Activated naive CD8-positive, alpha-beta T cell treated with anti-CD3 and anti-CD28 coated beads, Interleukin-2, amount 10 ng/mL, durations not matched to agents 7 days and 5 days (primary cell): Measurements from ENCODE around the gene LCA5L. TPM values are rescaled to one million over a fixed set of nuclear protein-coding genes. Genes with fewer than 3 reads are reported as not detected.

Experiments used
- ATAC-seq: fragments of 150-1000 bp; cut with Tn5 transposase; one replicate; pipeline ENCODE4 v1.10.0; 2021; ENCODE audit warnings: low read depth, moderate library complexity
- POLR2A ChIA-PET: fragments of 350-600 bp; sonication (Branson Sonifier 250); formaldehyde crosslinking; loops from one replicate; lab custom pipeline; 2021; ENCODE audit warnings: antibody characterized with exemption; lab: Charles Lee
- DNase-seq: peaks from one replicate; pipeline ENCODE4 v3.0.0; 2021
- H3K27ac Mint-ChIP-seq: one replicate; pipeline ENCODE4 v1.8.0; 2022; ENCODE audit warnings: mild to moderate bottlenecking, mixed read lengths
- H3K27me3 Mint-ChIP-seq: one replicate; pipeline ENCODE4 v1.8.0; 2022; ENCODE audit warnings: mild to moderate bottlenecking, moderate library complexity, mixed read lengths
- H3K36me3 Mint-ChIP-seq: one replicate; pipeline ENCODE4 v1.8.0; 2021; ENCODE audit warnings: mild to moderate bottlenecking, mixed read lengths
- H3K4me1 Mint-ChIP-seq: one replicate; pipeline ENCODE4 v1.8.0; 2021; ENCODE audit warnings: mixed read lengths
- H3K4me3 Mint-ChIP-seq: one replicate; pipeline ENCODE4 v1.8.0; 2022; ENCODE audit warnings: mild to moderate bottlenecking, moderate library complexity, mixed read lengths
- H3K9me3 Mint-ChIP-seq: one replicate; pipeline ENCODE4 v1.8.0; 2021; ENCODE audit warnings: mixed read lengths
- total RNA-seq, 2 experiments: library from RNA; stranded (reverse); gene quantifications; one replicate each; pipeline ENCODE4 v1.2.3, GENCODE V29; 2021

The LCA5L gene
- total RNA-seq, 2 experiments from 2014 or later, result not detected

DNA sequence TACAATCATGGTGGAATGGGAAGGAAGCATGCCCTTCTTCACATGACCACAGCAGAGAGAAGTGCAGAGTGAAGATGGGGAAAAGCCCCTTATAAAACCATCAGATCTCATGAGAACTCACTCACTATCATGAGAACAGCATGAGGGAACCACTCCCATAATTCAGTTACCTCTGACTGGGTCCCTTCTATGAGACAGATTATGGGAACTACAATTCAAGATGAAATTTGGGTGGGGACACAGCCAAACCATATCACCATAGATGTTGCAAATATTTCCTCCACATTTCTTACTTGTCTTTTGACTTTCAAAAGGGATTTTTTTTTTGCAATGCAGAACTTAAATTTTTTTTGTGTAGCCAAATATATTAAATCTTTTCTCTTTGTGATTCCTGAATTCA, 21.0 kb upstream of the LCA5L start:
- Mint-ChIP-seq H3K4me3 (no peak overlapping the region), H3K9me3 (no peaks in the 10 kb centered on the region), H3K27ac (no peak overlapping the region), H3K36me3 (no peaks in the 10 kb centered on the region), H3K27me3 (no peaks in the 10 kb centered on the region), H3K4me1 (no peaks in the 10 kb centered on the region)
- POLR2A ChIA-PET, result no interaction called here
- ATAC-seq (no peak), DNase-seq (no peak)

DNA sequence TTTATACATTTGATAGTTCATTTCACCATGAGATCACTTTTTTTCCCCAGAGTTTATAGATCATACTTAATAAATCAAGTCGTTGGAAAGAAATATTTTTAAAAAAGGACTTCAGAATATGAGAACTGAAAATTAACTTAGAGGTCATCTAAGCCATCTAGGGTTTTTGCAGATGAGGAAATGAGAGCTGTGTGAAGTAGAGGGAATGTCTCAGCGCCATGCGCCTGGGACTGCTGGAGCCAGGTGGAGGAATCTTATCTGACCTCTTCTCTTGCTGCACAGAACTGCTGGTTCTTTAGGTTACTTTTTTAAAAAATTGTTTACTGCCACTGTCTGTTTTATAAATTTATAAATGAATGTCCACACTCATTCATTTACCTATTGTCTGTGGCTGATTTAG, 17.7 kb upstream of the LCA5L start:
- Mint-ChIP-seq H3K27me3 (no peaks in the 10 kb centered on the region), H3K9me3 (no peaks in the 10 kb centered on the region), H3K4me1 (no peaks in the 10 kb centered on the region), H3K27ac (no peak overlapping the region), H3K4me3 (no peak overlapping the region), H3K36me3 (no peaks in the 10 kb centered on the region)
- DNase-seq (no peak), ATAC-seq (no peak)
- POLR2A ChIA-PET, result no interaction called here

DNA sequence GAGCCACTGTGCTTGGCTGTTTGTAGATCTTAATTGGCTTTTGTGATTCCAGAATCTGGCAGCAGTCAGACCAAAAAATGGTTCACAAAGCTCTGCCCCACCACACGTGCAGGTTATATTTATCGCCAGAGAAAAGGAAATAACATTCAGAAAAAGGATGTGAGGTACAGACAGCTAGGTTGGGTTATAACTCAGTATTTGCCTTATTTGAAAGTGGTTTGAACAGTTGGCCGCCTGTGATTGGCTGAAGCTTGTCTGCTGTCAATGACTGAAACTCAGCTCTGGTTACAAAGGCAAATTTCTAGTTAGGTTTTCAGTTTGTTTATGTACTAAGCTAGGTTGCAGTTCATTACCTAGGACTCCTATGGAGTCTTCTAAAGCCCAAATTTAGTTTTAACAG, 15.8 kb upstream of the LCA5L start:
- POLR2A ChIA-PET, result interaction anchor here (0.6 kb wide), 1 partner anchor 28 kb away, joined by 3 read pairs; no protein-coding TSS in a partner anchor
- Mint-ChIP-seq H3K27ac (no peak overlapping the region), H3K4me3 (no peak overlapping the region), H3K27me3 (no peaks in the 10 kb centered on the region), H3K4me1 (no peaks in the 10 kb centered on the region), H3K9me3 (no peaks in the 10 kb centered on the region), H3K36me3 (no peaks in the 10 kb centered on the region)
- ATAC-seq, result no peak
- DNase-seq, result no peak

DNA sequence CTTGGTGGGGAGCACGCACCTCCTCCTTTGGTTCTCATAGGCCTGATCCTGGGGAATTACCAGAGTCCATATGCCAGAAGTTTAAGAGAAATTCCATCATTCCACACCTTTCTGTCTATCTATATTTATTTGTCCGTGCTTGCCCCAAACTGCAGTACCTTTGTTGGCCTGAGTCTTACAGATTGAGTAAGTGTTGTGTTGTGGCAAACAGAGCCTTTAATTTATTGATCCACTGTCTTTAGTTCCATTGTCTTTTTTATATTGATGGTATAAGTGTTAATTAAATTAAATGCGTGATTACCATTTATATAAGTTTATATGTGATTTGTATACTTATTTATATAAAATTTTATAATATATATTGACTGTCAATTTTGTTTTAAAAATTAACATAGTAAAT, 11.1 kb upstream of the LCA5L start:
- DNase-seq, result no peak

DNA sequence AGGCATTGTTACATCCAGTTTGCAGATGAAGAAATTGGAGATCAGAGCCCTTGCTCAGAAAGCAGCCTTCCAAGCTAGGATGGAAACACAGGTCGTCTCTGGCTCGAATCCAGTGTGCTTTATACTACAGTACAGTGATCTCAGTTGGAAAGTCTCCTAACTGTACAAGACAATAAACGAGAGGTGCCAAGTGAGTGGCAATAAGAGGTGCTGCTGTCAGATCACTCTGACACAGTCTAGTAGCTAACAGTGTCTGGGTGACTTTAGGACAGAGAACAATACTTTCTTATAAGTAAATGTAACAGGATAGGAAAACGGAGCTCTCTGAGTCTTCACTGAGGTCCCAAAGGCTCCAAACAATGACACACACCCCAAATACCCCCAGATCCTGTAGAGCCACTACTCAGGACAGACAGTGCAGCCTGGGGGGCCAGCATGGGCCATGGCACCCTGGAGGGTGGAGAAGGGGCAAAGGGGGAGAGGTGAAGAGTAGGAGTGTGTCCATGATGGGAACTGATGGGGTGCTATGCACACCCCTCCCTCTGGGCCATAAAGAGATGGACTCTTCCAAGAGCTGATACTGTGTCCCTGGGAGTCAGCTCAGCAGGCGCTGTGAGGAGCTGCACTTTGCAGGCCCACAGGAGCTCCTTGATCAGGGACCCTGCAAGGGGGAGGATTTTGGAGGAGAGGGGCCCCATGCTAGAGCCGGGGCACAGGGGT, 9.5 kb upstream of the LCA5L start:
- no peaks in the 10 kb centered on the region for H3K36me3 Mint-ChIP-seq
- H3K4me3 Mint-ChIP-seq, result no peak overlapping the region
- no peaks in the 10 kb centered on the region for H3K9me3 Mint-ChIP-seq
- DNase-seq (no peak), ATAC-seq (no peak)
- H3K27ac Mint-ChIP-seq, result no peak overlapping the region
- H3K4me1 Mint-ChIP-seq, result no peaks in the 10 kb centered on the region
- peaks cover 3% of the 10 kb centered on the region for H3K27me3 Mint-ChIP-seq
- POLR2A ChIA-PET, result no interaction called here

More for the DNA sequence above, 11.1 kb upstream of the LCA5L start:
- H3K4me3 Mint-ChIP-seq, result no peak overlapping the region
- H3K27ac Mint-ChIP-seq, result no peak overlapping the region
- ATAC-seq, result no peak
- H3K36me3 Mint-ChIP-seq, result no peaks in the 10 kb centered on the region
- H3K27me3 Mint-ChIP-seq, result no peaks in the 10 kb centered on the region
- H3K9me3 Mint-ChIP-seq, result no peaks in the 10 kb centered on the region
- POLR2A ChIA-PET, result no interaction called here
- no peaks in the 10 kb centered on the region for H3K4me1 Mint-ChIP-seq

DNA sequence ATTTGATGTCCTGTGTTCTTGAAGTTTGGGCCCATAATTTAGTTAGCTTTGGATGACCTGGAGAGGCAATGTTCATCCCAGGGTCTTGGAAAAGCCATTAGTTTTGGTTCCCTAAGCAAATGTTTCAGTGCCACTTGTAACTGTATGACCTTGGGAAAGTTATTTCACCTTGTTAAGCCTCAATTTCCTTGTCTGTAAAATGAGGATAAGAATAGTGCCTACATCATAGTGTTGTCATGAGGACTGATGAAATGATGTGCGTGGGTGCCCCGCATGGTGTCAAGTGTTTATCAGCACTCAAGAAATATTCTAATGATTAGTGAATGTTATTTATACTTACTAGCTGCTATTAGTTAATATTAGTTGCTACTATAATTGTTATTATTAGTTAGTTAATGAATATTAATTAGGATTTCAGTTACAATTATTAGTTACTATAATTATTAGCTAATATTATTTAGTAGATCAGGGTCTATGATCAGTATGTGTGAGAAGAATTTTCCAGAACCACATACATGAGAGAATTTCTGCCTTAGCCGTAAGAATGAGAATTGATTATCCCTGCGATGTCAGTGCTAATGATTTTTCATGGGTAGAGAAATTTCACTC, 8.1 kb upstream of the LCA5L start:
- Mint-ChIP-seq H3K36me3 (no peaks in the 10 kb centered on the region), H3K27ac (no peak overlapping the region), H3K4me1 (no peaks in the 10 kb centered on the region), H3K4me3 (no peak overlapping the region), H3K9me3 (no peaks in the 10 kb centered on the region), H3K27me3 (peaks cover 8% of the 10 kb centered on the region)
- POLR2A ChIA-PET, result interaction anchor here (0.5 kb wide), 1 partner anchor 109 kb away, joined by 6 read pairs; no protein-coding TSS in a partner anchor
- DNase-seq (no peak), ATAC-seq (no peak)

DNA sequence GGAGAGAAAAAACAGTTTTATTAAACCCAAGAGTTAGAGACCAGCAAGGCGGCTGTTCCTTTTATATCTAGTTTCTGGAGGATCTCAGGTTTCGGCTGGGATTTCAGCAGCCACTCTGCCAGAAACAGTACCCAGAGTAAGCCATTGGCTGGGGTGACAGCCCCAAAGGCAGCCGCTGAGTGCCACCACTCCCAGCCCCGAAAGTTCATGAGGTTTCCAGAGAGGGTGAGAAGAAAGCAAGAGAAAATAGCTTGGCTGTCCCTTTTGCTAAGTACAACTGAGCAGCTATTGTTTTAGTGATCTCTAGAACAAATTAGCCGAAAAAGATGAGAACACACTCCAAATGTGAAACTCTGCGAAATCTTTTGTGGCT, 7.4 kb upstream of the LCA5L start:
- POLR2A ChIA-PET, result no interaction called here
- Mint-ChIP-seq H3K36me3 (no peaks in the 10 kb centered on the region), H3K9me3 (no peaks in the 10 kb centered on the region), H3K4me3 (no peak overlapping the region), H3K27me3 (peaks cover 8% of the 10 kb centered on the region), H3K27ac (no peak overlapping the region), H3K4me1 (no peaks in the 10 kb centered on the region)
- DNase-seq (no peak), ATAC-seq (no peak)

DNA sequence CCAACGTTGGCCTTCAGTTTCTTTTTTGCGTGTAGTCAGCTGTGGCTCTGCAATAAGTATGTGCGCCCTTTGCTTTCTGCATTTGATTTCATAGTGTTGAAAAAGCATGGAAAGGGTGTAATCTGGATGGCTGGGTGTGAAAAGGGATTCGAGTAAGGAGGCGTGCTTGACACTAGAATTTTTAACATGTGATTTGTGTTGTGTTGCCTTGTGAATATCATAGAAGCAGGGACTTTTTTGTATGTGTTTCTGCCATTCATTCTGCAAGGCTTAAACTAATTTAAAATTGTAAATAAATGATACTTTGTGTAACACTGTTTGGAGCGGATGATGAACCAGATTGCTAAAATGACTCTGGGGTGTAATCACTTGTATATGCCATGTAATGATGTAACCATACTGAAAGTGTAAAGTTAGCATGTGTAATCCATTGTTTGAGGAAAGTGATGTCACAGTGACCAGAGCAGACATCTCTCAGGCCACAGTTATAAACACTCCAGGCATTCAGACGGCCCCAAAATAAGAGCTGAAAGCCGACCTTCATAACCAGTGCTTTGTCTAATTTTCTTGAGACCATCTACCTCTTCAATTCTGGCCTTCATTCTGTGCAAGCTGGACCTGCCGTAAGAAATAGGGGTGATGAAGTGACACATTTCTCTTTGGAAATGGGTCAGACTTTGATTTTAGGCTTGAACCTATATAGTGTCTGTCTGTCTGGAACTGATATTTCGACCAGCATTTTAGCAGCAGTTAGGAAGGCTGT, 6.8 kb upstream of the LCA5L start:
- no peak overlapping the region for H3K4me3 Mint-ChIP-seq
- H3K27ac Mint-ChIP-seq, result no peak overlapping the region
- no peak for DNase-seq
- H3K9me3 Mint-ChIP-seq, result no peaks in the 10 kb centered on the region
- ATAC-seq, result no peak
- H3K27me3 Mint-ChIP-seq, result peaks cover 8% of the 10 kb centered on the region
- H3K36me3 Mint-ChIP-seq, result no peaks in the 10 kb centered on the region
- H3K4me1 Mint-ChIP-seq, result no peaks in the 10 kb centered on the region
- POLR2A ChIA-PET, result no interaction called here

DNA sequence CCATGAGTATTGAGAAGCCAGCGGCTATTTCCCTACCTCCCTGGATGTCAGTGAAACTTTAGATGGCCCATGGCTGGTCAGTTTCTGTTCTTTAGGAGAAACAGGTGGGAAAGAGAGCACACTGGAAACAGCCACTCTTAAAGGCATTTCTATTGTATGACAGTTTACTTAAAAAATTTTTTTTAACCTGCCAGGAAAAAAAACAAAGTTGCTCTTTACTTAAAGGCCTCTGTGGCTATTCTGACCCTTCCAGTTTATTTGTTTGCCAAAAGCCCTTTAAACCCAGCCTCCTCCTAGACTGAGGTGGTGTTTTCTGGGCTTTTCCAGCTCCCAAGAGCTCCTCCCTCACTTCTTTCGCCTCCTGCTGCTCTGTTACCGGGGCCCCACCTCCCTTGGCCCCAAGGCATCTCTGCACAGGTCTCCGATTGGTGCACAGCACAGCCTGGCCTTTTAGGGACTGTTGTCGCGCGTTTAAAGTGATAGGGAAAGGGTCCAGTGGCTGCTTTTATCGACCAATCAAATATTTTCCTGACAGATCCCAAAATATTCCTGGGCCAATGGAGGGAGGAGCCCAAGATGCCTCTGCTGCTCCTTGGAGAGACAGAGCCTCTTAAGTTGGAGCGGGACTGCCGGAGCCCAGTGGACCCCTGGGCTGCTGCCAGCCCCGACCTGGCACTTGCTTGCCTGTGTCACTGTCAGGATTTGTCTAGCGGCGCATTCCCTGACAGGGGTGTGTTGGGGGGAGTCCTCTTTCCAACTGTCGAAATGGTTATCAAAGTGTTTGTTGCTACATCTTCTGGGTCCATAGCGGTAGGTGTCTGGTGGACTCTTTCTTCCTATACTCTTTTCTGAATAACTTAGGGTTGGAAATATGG, 6.0 kb upstream of the LCA5L start, which contains the start of gene SH3BGR:
SH3BGR (plus strand) TSS at position 639 of the 875 bp plus-strand sequence; CDS start at position 766, 127 bp downstream.
- POLR2A ChIA-PET, result no interaction called here
- no peak for DNase-seq
- no peak for ATAC-seq
- Mint-ChIP-seq H3K4me3 (no peak within 1 kb of the TSS), H3K4me1 (no peaks in the 10 kb centered on the region), H3K27ac (no peak within 1 kb of the TSS), H3K36me3 (no peaks in the 10 kb centered on the region), H3K27me3 (peaks cover 8% of the 10 kb centered on the region), H3K9me3 (no peaks in the 10 kb centered on the region)

DNA sequence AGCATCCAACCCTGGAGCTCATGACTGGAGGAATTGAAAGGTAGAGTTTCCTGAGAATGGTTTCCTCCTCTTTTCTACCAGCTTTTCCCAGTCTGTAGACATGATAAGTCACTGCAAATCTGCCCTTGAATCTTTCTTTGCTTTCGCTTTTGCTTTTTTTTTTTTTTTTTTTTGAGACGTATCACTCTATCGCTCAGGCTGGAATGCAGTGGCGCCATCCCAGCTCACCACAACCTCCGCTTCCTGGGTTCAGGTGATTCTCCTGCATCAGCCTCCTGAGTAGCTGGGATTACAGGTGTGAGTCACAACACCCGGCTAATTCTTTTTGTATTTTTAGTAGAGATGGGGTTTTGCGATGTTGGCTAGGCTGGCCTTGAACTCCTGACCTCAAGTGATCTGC, 1.7 kb upstream of the LCA5L start:
- Mint-ChIP-seq H3K4me3 (no peak overlapping the region), H3K27me3 (peaks cover 13% of the 10 kb centered on the region), H3K27ac (no peak overlapping the region), H3K9me3 (no peaks in the 10 kb centered on the region), H3K4me1 (peaks cover 8% of the 10 kb centered on the region), H3K36me3 (no peaks in the 10 kb centered on the region)
- no peak for DNase-seq
- POLR2A ChIA-PET, result no interaction called here
- ATAC-seq, result no peak

DNA sequence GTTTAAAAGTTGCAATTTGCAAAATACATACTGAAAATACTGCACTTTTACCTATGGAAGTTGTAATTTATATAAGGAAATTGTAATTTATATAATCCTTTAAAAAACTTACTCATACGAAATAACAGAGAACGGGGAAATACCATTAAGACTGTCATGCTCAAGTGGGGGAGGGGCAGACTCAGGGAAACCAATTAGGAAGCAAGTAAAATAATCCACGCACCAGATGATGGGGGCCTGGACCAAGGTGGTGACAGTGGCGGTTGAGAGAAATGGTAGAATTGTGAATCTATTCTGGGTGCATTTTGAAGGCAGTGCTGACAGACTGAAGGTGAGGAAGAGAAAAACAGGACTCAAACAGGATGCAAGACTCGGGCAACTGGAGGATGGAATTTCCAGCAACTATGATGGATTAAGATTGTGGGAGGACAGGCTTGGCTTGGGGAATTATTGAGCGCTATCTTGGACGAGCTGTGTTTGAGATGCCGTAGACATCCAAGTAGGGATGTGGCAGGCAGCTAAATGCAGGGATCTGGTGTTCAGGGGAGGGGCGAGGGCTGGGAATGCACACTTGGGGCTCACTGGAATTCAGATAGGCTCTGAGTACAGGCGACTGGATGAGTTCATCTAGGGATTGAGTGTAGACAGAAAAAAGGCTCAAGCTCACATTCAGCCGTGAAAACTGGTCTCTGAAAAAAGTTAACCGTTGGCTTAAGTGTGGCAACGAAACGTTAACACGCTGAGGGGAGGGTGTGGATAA, 977 bp downstream of the LCA5L start:
- Mint-ChIP-seq H3K4me1 (peaks cover 8% of the 10 kb centered on the region), H3K27ac (peak overlapping the region; percentile 5), H3K36me3 (no peaks in the 10 kb centered on the region), H3K9me3 (no peaks in the 10 kb centered on the region), H3K27me3 (peaks cover 12% of the 10 kb centered on the region), H3K4me3 (peak overlapping the region; percentile 93)
- ATAC-seq (no peak), DNase-seq (no peak)
- POLR2A ChIA-PET, result interaction anchor here (1.0 kb wide), 1 partner anchor 96 kb away, joined by 7 read pairs; the partner anchor contains the start of gene HMGN1
